Mesenchymal stem cell (in vitro differentiated cells and primary cell): ENCODE measurements around the gene HTRA2.

Experiments
- DNase-seq: peaks from one replicate; pipeline ENCODE4 v3.0.0-alpha.2; 2013
- H2AFZ ChIP-seq: one replicate; pipeline ENCODE4 v1.6.1; 2013; ENCODE audit warnings: low read depth, mild to moderate bottlenecking, control low read depth, inconsistent platforms, low read length, moderate library complexity
- H2AK5ac ChIP-seq: 2 replicates; pipeline ENCODE4 v1.6.1; 2013; ENCODE audit warnings: low read length, moderate library complexity, mild to moderate bottlenecking, inconsistent platforms; ENCODE audit not compliant: severe bottlenecking
- H2BK120ac ChIP-seq: one replicate; pipeline ENCODE4 v1.6.1; 2013; ENCODE audit warnings: low read depth, mild to moderate bottlenecking, inconsistent platforms, low read length, moderate library complexity
- H2BK12ac ChIP-seq, 2 experiments: one replicate each; pipeline ENCODE4 v1.6.1; 2013; ENCODE audit warnings: inconsistent platforms in 2 of 2, low read length in 2 of 2, mild to moderate bottlenecking in 2 of 2, moderate library complexity in 2 of 2, control low read depth in 1 of 2
- H2BK15ac ChIP-seq: one replicate; pipeline ENCODE4 v1.6.1; 2013; ENCODE audit warnings: mild to moderate bottlenecking, low read depth, inconsistent platforms; ENCODE audit not compliant: poor library complexity, severe bottlenecking
- H2BK5ac ChIP-seq: 2 replicates; pipeline ENCODE4 v1.6.1; 2013; ENCODE audit warnings: low read depth, mild to moderate bottlenecking, low read length, control low read depth, inconsistent platforms; ENCODE audit not compliant: poor library complexity, severe bottlenecking
- H3K14ac ChIP-seq, 2 experiments: one replicate each; pipeline ENCODE4 v1.6.1; 2013; ENCODE audit warnings: inconsistent platforms in 2 of 2, low read length in 2 of 2, control low read depth in 1 of 2, mild to moderate bottlenecking in 1 of 2, moderate library complexity in 1 of 2
- H3K18ac ChIP-seq, 2 experiments: one replicate each; pipeline ENCODE4 v1.6.1; 2013; ENCODE audit warnings: inconsistent platforms in 2 of 2, low read length in 2 of 2, control low read depth in 1 of 2, low read depth in 1 of 2, mild to moderate bottlenecking in 1 of 2
- H3K23ac ChIP-seq, 2 experiments: one replicate each; pipeline ENCODE4 v1.6.1; 2013; ENCODE audit warnings: inconsistent platforms in 2 of 2, low read length in 2 of 2, mild to moderate bottlenecking in 2 of 2, moderate library complexity in 2 of 2, control low read depth in 1 of 2
- H3K27ac ChIP-seq: 2 replicates; pipeline ENCODE4 v1.5.1; 2013; ENCODE audit warnings: mild to moderate bottlenecking, moderate library complexity, low read length, control low read depth, inconsistent platforms; ENCODE audit not compliant: poor library complexity, severe bottlenecking
- H3K27me3 ChIP-seq, 2 experiments: 2 replicates each; pipeline versions ENCODE4 v1.6.1 to v1.7.0; 2013; ENCODE audit warnings: low read length in 2 of 2, mild to moderate bottlenecking in 2 of 2, moderate library complexity in 2 of 2, control low read depth in 1 of 2, inconsistent platforms in 1 of 2; ENCODE audit not compliant: control insufficient read depth in 1 of 2, insufficient read depth in 1 of 2
- H3K36me3 ChIP-seq, 2 experiments: 2 replicates each; pipeline versions ENCODE4 v1.6.1 to v1.7.0; 2013; ENCODE audit warnings: low read length in 2 of 2, control low read depth in 1 of 2, inconsistent platforms in 1 of 2, low read depth in 1 of 2, mild to moderate bottlenecking in 1 of 2; ENCODE audit not compliant: insufficient read depth in 2 of 2, control insufficient read depth in 1 of 2
- H3K4ac ChIP-seq, 2 experiments: one replicate each; pipeline ENCODE4 v1.6.1; 2013; ENCODE audit warnings: inconsistent platforms in 2 of 2, low read length in 2 of 2, mild to moderate bottlenecking in 2 of 2, moderate library complexity in 2 of 2, control low read depth in 1 of 2, low read depth in 1 of 2
- H3K4me1 ChIP-seq: 2 replicates; pipeline ENCODE4 v1.6.1; 2013; ENCODE audit warnings: low read depth, low read length, control low read depth; ENCODE audit not compliant: control insufficient read depth, insufficient read depth
- H3K4me2 ChIP-seq: 2 replicates; pipeline ENCODE4 v1.6.1; 2013; ENCODE audit warnings: low read length, mild to moderate bottlenecking, inconsistent platforms; ENCODE audit not compliant: poor library complexity, severe bottlenecking
- H3K4me3 ChIP-seq, 2 experiments: 2 replicates each; pipeline versions ENCODE4 v1.5.1 to v1.7.0; 2013; ENCODE audit warnings: low read length in 2 of 2, mild to moderate bottlenecking in 2 of 2, control low read depth in 1 of 2, low read depth in 1 of 2; ENCODE audit not compliant: insufficient read depth in 1 of 2
- H3K79me1 ChIP-seq: replicated peaks from 2 replicates; pipeline ENCODE4 v1.6.1; 2013; ENCODE audit warnings: mild to moderate bottlenecking, control low read depth, low read length, inconsistent platforms; ENCODE audit not compliant: poor library complexity, severe bottlenecking
- H3K9ac ChIP-seq: 2 replicates; pipeline ENCODE4 v1.7.0; 2013; ENCODE audit warnings: mild to moderate bottlenecking, low read length, moderate library complexity
- H3K9me3 ChIP-seq: 2 replicates; pipeline ENCODE4 v1.7.0; 2013; ENCODE audit warnings: mild to moderate bottlenecking, low read length; ENCODE audit not compliant: control insufficient read depth
- H4K8ac ChIP-seq: one replicate; pipeline ENCODE4 v1.6.1; 2013; ENCODE audit warnings: inconsistent platforms, mild to moderate bottlenecking, low read length, moderate library complexity
- H4K91ac ChIP-seq: one replicate; pipeline ENCODE4 v1.6.1; 2013; ENCODE audit warnings: mild to moderate bottlenecking, low read length, inconsistent platforms
- WGBS: methylation state at CpG from one replicate; pipeline ENCODE4 v1.1.7; 2013; ENCODE audit warnings: mixed read lengths; 5-methylcytosine and 5-hydroxymethylcytosine counted together

The HTRA2 gene

DNA sequence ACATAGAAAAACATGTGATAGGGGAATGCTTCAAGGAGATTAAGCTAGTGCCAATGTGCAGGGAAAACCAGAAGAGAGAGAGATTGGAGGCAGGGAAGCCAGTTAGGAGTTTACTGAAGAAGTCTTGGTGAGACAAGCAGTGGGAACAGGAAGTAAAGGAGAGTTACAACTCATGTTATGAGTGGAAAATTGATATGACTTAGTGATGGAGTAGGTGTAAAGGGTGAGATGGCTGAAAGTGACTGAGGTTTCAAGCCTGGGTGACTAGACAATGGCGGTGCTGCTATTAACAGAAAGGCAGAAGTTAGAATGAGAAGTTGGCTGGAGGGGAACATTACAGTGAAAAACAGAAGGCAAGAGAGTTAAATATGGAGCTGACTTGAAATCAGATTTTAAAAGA lies 41.3 kb downstream of the HTRA2 start:
- Histone ChIP-seq H3K4me1 (no peaks in the 10 kb centered on the region), H3K36me3 (no peaks in the 10 kb centered on the region), H3K18ac (no peak overlapping the region), H2BK15ac (no peak overlapping the region), H3K14ac (no peak overlapping the region), H3K9ac (no peak overlapping the region), H3K4me2 (no peak overlapping the region), H3K27me3 (no peaks in the 10 kb centered on the region), H3K27ac (no peak overlapping the region), H2BK120ac (no peak overlapping the region), H2BK12ac (no peak overlapping the region), H3K4me3 (no peak overlapping the region), H4K8ac (no peak overlapping the region), H3K79me1 (no peaks in the 10 kb centered on the region), H3K9me3 (no peaks in the 10 kb centered on the region), H2AK5ac (peak overlapping the region; percentile 31), H4K91ac (no peak overlapping the region), H2BK5ac (no peak overlapping the region), H3K23ac (no peak overlapping the region), H3K4ac (no peak overlapping the region), H2AFZ (no peak overlapping the region)
- 100% methylated on average over 1 of the region's 1 CpG for WGBS
- DNase-seq = no peak

GRCh38 chr2:74572178-74572925 lies 42.6 kb downstream of the HTRA2 start:
- H4K8ac ChIP-seq = no peak overlapping the region
- H3K4me1 ChIP-seq = no peaks in the 10 kb centered on the region
- H2BK120ac ChIP-seq = no peak overlapping the region
- no peak overlapping the region for H2AK5ac ChIP-seq
- H3K79me1 ChIP-seq = no peaks in the 10 kb centered on the region
- no peak overlapping the region for H3K4ac ChIP-seq
- 50% methylated on average over 3 of the region's 3 CpGs for WGBS
- no peak overlapping the region for H3K23ac ChIP-seq
- H2AFZ ChIP-seq = no peak overlapping the region
- H3K18ac ChIP-seq = no peak overlapping the region
- H2BK12ac ChIP-seq = no peak overlapping the region
- H3K4me2 ChIP-seq = no peak overlapping the region
- H3K14ac ChIP-seq = no peak overlapping the region
- no peak for DNase-seq
- H3K9ac ChIP-seq = no peak overlapping the region
- H3K9me3 ChIP-seq = no peaks in the 10 kb centered on the region
- no peak overlapping the region for H3K27ac ChIP-seq
- no peaks in the 10 kb centered on the region for H3K27me3 ChIP-seq
- no peak overlapping the region for H4K91ac ChIP-seq
- no peak overlapping the region for H3K4me3 ChIP-seq
- no peak overlapping the region for H2BK15ac ChIP-seq
- no peaks in the 10 kb centered on the region for H3K36me3 ChIP-seq
- no peak overlapping the region for H2BK5ac ChIP-seq

GRCh38 chr2:74573747-74574562 lies 44.2 kb downstream of the HTRA2 start:
- no peaks in the 10 kb centered on the region for H3K27me3 ChIP-seq
- no peak overlapping the region for H2AK5ac ChIP-seq
- no peak overlapping the region for H2BK120ac ChIP-seq
- H3K4ac ChIP-seq = no peak overlapping the region
- H2BK15ac ChIP-seq = no peak overlapping the region
- peak overlapping the region; percentile 25 for H3K9ac ChIP-seq
- no peak overlapping the region for H4K8ac ChIP-seq
- no peak overlapping the region for H3K18ac ChIP-seq
- no peak overlapping the region for H3K14ac ChIP-seq
- H3K27ac ChIP-seq = peak overlapping the region; percentile 5
- H3K23ac ChIP-seq = no peak overlapping the region
- H4K91ac ChIP-seq = no peak overlapping the region
- WGBS = 51% methylated on average over 4 of the region's 7 CpGs
- H3K36me3 ChIP-seq = no peaks in the 10 kb centered on the region
- H3K9me3 ChIP-seq = no peaks in the 10 kb centered on the region
- H2BK5ac ChIP-seq = no peak overlapping the region
- H3K4me3 ChIP-seq = peak overlapping the region in 1 of 2 experiments; percentile 17
- H2BK12ac ChIP-seq = no peak overlapping the region
- H3K4me2 ChIP-seq = no peak overlapping the region
- H3K79me1 ChIP-seq = no peaks in the 10 kb centered on the region
- peak; percentile 52 for DNase-seq
- H2AFZ ChIP-seq = no peak overlapping the region
- H3K4me1 ChIP-seq = no peaks in the 10 kb centered on the region

GRCh38 chr2:74575320-74575719 lies 45.6 kb downstream of the HTRA2 start:
- no peak overlapping the region for H4K8ac ChIP-seq
- DNase-seq = no peak
- no peak overlapping the region for H3K4me2 ChIP-seq
- no peaks in the 10 kb centered on the region for H3K79me1 ChIP-seq
- no peak overlapping the region for H3K23ac ChIP-seq
- no peak overlapping the region for H3K14ac ChIP-seq
- no peaks in the 10 kb centered on the region for H3K4me1 ChIP-seq
- H2AFZ ChIP-seq = no peak overlapping the region
- no peak overlapping the region for H3K4ac ChIP-seq
- no peak overlapping the region for H4K91ac ChIP-seq
- H2AK5ac ChIP-seq = no peak overlapping the region
- no peak overlapping the region for H2BK120ac ChIP-seq
- no peak overlapping the region for H2BK5ac ChIP-seq
- no peak overlapping the region for H3K18ac ChIP-seq
- no peak overlapping the region for H2BK15ac ChIP-seq
- no peak overlapping the region for H2BK12ac ChIP-seq
- H3K36me3 ChIP-seq = no peaks in the 10 kb centered on the region
- no peaks in the 10 kb centered on the region for H3K27me3 ChIP-seq
- H3K27ac ChIP-seq = no peak overlapping the region
- no peak overlapping the region for H3K4me3 ChIP-seq
- no peaks in the 10 kb centered on the region for H3K9me3 ChIP-seq
- 49% methylated on average over 2 of the region's 4 CpGs for WGBS
- no peak overlapping the region for H3K9ac ChIP-seq
